SK-N-SH (cell line): ENCODE data around the gene ALOX15. TPM values are rescaled to one million over a fixed set of nuclear protein-coding genes. Genes with fewer than 3 reads are reported as not detected.
"Not testable (repeated sequence)": the region's sequence is repeated elsewhere in the genome, so short reads cannot be mapped to it uniquely, and the experiment has no call there.

ENCODE experiments used
- CTCF ChIA-PET: fragments of 300-600, 350-600 bp; formaldehyde crosslinking; extraction: SDS; loops from one replicate; lab custom pipeline; 2021; lab: Yijun Ruan, JAX
- POLR2A ChIA-PET: fragments of 350-600 bp; sonication (Branson Sonifier 250); formaldehyde crosslinking; extraction: SDS; loops from one replicate; lab custom pipeline; 2020; ENCODE audit warnings: antibody characterized with exemption, inconsistent platforms; lab: Yijun Ruan, JAX
- DNase-seq: peaks from one replicate; pipeline ENCODE4 v3.0.0; 2012
- H2AFZ ChIP-seq: fragments of 200-600 bp; sonication (generic); 2 replicates; pipeline ENCODE4 v1.8.1; 2016; ENCODE audit warnings: antibody characterized with exemption, mild to moderate bottlenecking, low read depth
- H3F3A ChIP-seq: fragments of 200-600 bp; sonication (generic); replicated peaks from 2 replicates; pipeline ENCODE3; 2016; ENCODE audit warnings: antibody characterized with exemption, mild to moderate bottlenecking; ENCODE audit not compliant: insufficient read depth
- H3K27ac ChIP-seq, 2 experiments: fragments of 200-500 bp in 1 of 2; fragments of 200-600 bp in 1 of 2; sonication (Bioruptor generic) in 1 of 2; sonication (generic), shearing (Covaris generic) in 1 of 2; 2 replicates each; pipeline versions ENCODE4 v1.5.1 to v1.6.1; 2014 to 2016; ENCODE audit warnings: low read depth in 2 of 2, inconsistent platforms in 1 of 2, low read length in 1 of 2, mild to moderate bottlenecking in 1 of 2, mixed read lengths in 1 of 2
- H3K27me3 ChIP-seq: fragments of 200-600 bp; sonication (generic), shearing (Covaris generic); 2 replicates; pipeline ENCODE4 v1.6.1; 2016; ENCODE audit warnings: mixed run types; ENCODE audit not compliant: insufficient read depth
- H3K36me3 ChIP-seq, 2 experiments: fragments of 200-500 bp in 1 of 2; fragments of 200-600 bp in 1 of 2; sonication (Bioruptor generic) in 1 of 2; sonication (generic) in 1 of 2; replicated peaks in 1 of 2; 2 replicates each; pipeline versions ENCODE3 to v1.5.1; 2014 to 2016; ENCODE audit warnings: low read length in 1 of 2, mild to moderate bottlenecking in 1 of 2; ENCODE audit not compliant: insufficient read depth in 2 of 2, control insufficient read depth in 1 of 2
- H3K4me1 ChIP-seq, 2 experiments: fragments of 200-500 bp in 1 of 2; fragments of 200-600 bp in 1 of 2; sonication (Bioruptor generic) in 1 of 2; sonication (generic), shearing (Covaris generic) in 1 of 2; 2 replicates each; pipeline versions ENCODE4 v1.5.1 to v1.6.1; 2014 to 2016; ENCODE audit warnings: low read depth in 1 of 2, low read length in 1 of 2, mixed run types in 1 of 2; ENCODE audit not compliant: insufficient read depth in 2 of 2, control insufficient read depth in 1 of 2
- H3K4me2 ChIP-seq: fragments of 200-600 bp; sonication (generic), shearing (Covaris generic); 2 replicates; pipeline ENCODE4 v1.6.1; 2017; ENCODE audit warnings: mixed run types
- H3K4me3 ChIP-seq, 2 experiments: fragments of 200-500 bp in 1 of 2; fragments of 200-600 bp in 1 of 2; sonication (Bioruptor generic) in 1 of 2; sonication (generic), shearing (Covaris generic) in 1 of 2; 2 replicates each; pipeline versions ENCODE4 v1.5.1 to v1.8.1; 2014 to 2016; ENCODE audit warnings: low read depth in 2 of 2, inconsistent platforms in 1 of 2, low read length in 1 of 2, mild to moderate bottlenecking in 1 of 2, mixed read lengths in 1 of 2, moderate library complexity in 1 of 2
- H3K79me2 ChIP-seq: fragments of 200-600 bp; sonication (generic); 2 replicates; pipeline ENCODE4 v1.8.1; 2017; ENCODE audit warnings: mild to moderate bottlenecking; ENCODE audit not compliant: insufficient read depth
- H3K9ac ChIP-seq: fragments of 200-600 bp; sonication (generic); 2 replicates; pipeline ENCODE4 v1.6.1; 2017; ENCODE audit warnings: mixed run types
- H3K9me2 ChIP-seq: fragments of 200-600 bp; sonication (generic); 2 replicates; pipeline ENCODE4 v1.6.1; 2017; ENCODE audit warnings: mixed run types
- H3K9me3 ChIP-seq: fragments of 200-600 bp; sonication (generic); 2 replicates; pipeline ENCODE4 v1.6.1; 2017; ENCODE audit warnings: mixed run types, mild to moderate bottlenecking, moderate library complexity
- H4K20me1 ChIP-seq: fragments of 200-600 bp; sonication (generic); 2 replicates; pipeline ENCODE4 v1.6.1; 2017; ENCODE audit warnings: mild to moderate bottlenecking, mixed run types; ENCODE audit not compliant: insufficient read depth
- CHD2 ChIP-seq: fragments of 150-350 bp; IDR thresholded peaks from 2 replicates; pipeline ENCODE4 v1.6.1; 2018; ENCODE audit warnings: low read length; ENCODE audit not compliant: partially characterized antibody
- CTCF ChIP-seq: fragments of 200-600 bp; sonication (generic); IDR thresholded peaks from 2 replicates; pipeline ENCODE4 v1.6.1; 2017; ENCODE audit warnings: antibody characterized with exemption, mild to moderate bottlenecking, moderate library complexity
- FOSL2 ChIP-seq: IDR thresholded peaks from 2 replicates; pipeline ENCODE4 v1.4.0; 2012; ENCODE audit warnings: low read depth, mild to moderate bottlenecking, moderate library complexity, borderline replicate concordance
- GABPA ChIP-seq: IDR thresholded peaks from 2 replicates; pipeline ENCODE4 v1.4.0; 2012; ENCODE audit warnings: low read depth, mild to moderate bottlenecking
- JUND ChIP-seq: IDR thresholded peaks from 2 replicates; pipeline ENCODE4 v1.4.0; 2012
- MEF2A ChIP-seq: IDR thresholded peaks from 2 replicates; pipeline ENCODE4 v1.4.0; 2012; ENCODE audit warnings: low read depth, borderline replicate concordance
- MXI1 ChIP-seq: IDR thresholded peaks from 2 replicates; pipeline ENCODE4 v1.6.1; 2012; ENCODE audit warnings: mild to moderate bottlenecking, low read depth, low read length, improper control_type of control experiment
- POLR2AphosphoS5 ChIP-seq: IDR thresholded peaks from 2 replicates; pipeline ENCODE4 v1.6.1; 2012; ENCODE audit warnings: low read depth, low read length
- RCOR1 ChIP-seq: fragments of 150-350 bp; IDR thresholded peaks from 2 replicates; pipeline ENCODE4 v1.6.1; 2017; ENCODE audit warnings: antibody characterized with exemption, low read length
- RFX5 ChIP-seq: IDR thresholded peaks from 2 replicates; pipeline ENCODE4 v1.6.1; 2012; ENCODE audit warnings: mild to moderate bottlenecking, improper control_type of control experiment, low read length
- RXRA ChIP-seq: IDR thresholded peaks from 2 replicates; pipeline ENCODE4 v1.4.0; 2012; ENCODE audit warnings: low read depth, mild to moderate bottlenecking, borderline replicate concordance
- TAF1 ChIP-seq: IDR thresholded peaks from 2 replicates; pipeline ENCODE4 v1.6.1; 2012; ENCODE audit warnings: low read depth, mild to moderate bottlenecking, low read length, moderate library complexity, borderline replicate concordance
- TCF12 ChIP-seq: IDR thresholded peaks from 2 replicates; pipeline ENCODE4 v1.4.0; 2012
- USF2 ChIP-seq: fragments of 150-350 bp; IDR thresholded peaks from 2 replicates; pipeline ENCODE4 v1.6.1; 2017; ENCODE audit warnings: antibody characterized with exemption, low read length, low read depth, borderline replicate concordance
- YY1 ChIP-seq: IDR thresholded peaks from 2 replicates; pipeline ENCODE4 v1.4.0; 2012; ENCODE audit warnings: low read depth, mild to moderate bottlenecking
- WGBS: methylation state at CpG from one replicate; pipeline ENCODE4 v1.1.6; 2017; ENCODE audit warnings: low lambda C conversion rate; 5-methylcytosine and 5-hydroxymethylcytosine counted together
- polyA plus RNA-seq, 3 experiments: library from polyadenylated mRNA; depleted of rRNA; stranded (reverse); fragments of >200 nt; gene quantifications; 2 replicates each; pipeline ENCODE4 v1.2.3, GENCODE V29; 2012
- TF ChIP-seq, protein P1 (sequence below): IDR thresholded peaks from 2 replicates; pipeline ENCODE4; 2012

The ALOX15 gene
- polyA plus RNA-seq, 1 of the 3 experiments (the other 2 are of a cell fraction) = not detected

- TF ChIP-seq USF2 = no peak
- TF ChIP-seq TCF12 = no peak
Observed at GRCh38 chr17:4690745-4691144, 49.3 kb upstream of the ALOX15 start (continued).

- Histone ChIP-seq H3K79me2 (peaks cover 87% of the 10 kb centered on the region), H3K36me3 (peaks cover 9 to 33% of the 10 kb centered on the region in 2 experiments), H4K20me1 (peaks cover 15% of the 10 kb centered on the region; the same call in 1 of the 2 replicates)
- CTCF ChIA-PET = interaction anchor here (1.1 kb wide), 2 partner anchors 29 to 46 kb away, joined by 3 read pairs; no protein-coding TSS in a partner anchor
- H3F3A ChIP-seq, H3K4me3 ChIP-seq, H3K9me2 ChIP-seq, H3K27me3 ChIP-seq, POLR2A ChIA-PET, H2AFZ ChIP-seq, H3K4me2 ChIP-seq, H3K9ac ChIP-seq, H3K9me3 ChIP-seq, DNase-seq, H3K4me1 ChIP-seq, H3K27ac ChIP-seq: not testable (repeated sequence)
- 90% methylated on average over 12 of the region's 12 CpGs for WGBS
Observed at GRCh38 chr17:4689872-4690271, 48.4 kb upstream of the ALOX15 start.

GRCh38 chr17:4683739-4684138 lies 42.3 kb upstream of the ALOX15 start:
- POLR2A ChIA-PET, H3F3A ChIP-seq, H3K4me2 ChIP-seq, DNase-seq, H2AFZ ChIP-seq, H3K27me3 ChIP-seq, H3K27ac ChIP-seq, CTCF ChIA-PET, H3K4me3 ChIP-seq, H4K20me1 ChIP-seq, H3K9ac ChIP-seq, H3K9me3 ChIP-seq, H3K9me2 ChIP-seq: not testable (repeated sequence)
- Histone ChIP-seq H3K79me2 (peaks cover 33% of the 10 kb centered on the region; the same call in 1 of the 2 replicates), H3K4me1 (peaks cover 6 to 14% of the 10 kb centered on the region in 2 experiments; a peak in 3 of 4 replicates), H3K36me3 (peaks cover 21% of the 10 kb centered on the region in 2 experiments)
- 95% methylated on average over 5 of the region's 5 CpGs for WGBS

- CTCF ChIA-PET = interaction anchor here (1.4 kb wide), 2 partner anchors 46 to 54 kb away, joined by 3 to 4 read pairs; no protein-coding TSS in a partner anchor
- POLR2A ChIA-PET = interaction anchor here (1.2 kb wide), 1 partner anchor 23 kb away, joined by 3 read pairs; no protein-coding TSS in a partner anchor
- TF ChIP-seq FOSL2 = peak; percentile 52; the same call in 1 of the 2 replicates
- TF ChIP-seq, protein P1, sequence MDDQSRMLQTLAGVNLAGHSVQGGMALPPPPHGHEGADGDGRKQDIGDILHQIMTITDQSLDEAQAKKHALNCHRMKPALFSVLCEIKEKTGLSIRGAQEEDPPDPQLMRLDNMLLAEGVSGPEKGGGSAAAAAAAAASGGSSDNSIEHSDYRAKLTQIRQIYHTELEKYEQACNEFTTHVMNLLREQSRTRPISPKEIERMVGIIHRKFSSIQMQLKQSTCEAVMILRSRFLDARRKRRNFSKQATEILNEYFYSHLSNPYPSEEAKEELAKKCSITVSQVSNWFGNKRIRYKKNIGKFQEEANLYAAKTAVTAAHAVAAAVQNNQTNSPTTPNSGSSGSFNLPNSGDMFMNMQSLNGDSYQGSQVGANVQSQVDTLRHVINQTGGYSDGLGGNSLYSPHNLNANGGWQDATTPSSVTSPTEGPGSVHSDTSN = 0 out of 2 replicates have a peak, but pooled peaks have one; percentile 4
- TF ChIP-seq YY1 = no peak
- no peak for TF ChIP-seq MXI1
- peak; percentile 73 for TF ChIP-seq JUND
- TF ChIP-seq USF2 = no peak
- TF ChIP-seq CTCF = no peak
- no peak for TF ChIP-seq CHD2
- TF ChIP-seq RCOR1 = no peak
- TF ChIP-seq GABPA = no peak
- TF ChIP-seq RXRA = no peak
- no peak for TF ChIP-seq RFX5
- TF ChIP-seq MEF2A = no peak
- no peak for TF ChIP-seq POLR2AphosphoS5
- no peak; the same call in 1 of the 2 replicates for TF ChIP-seq TAF1
Observed at GRCh38 chr17:4679658-4680057, 38.2 kb upstream of the ALOX15 start.

More at GRCh38 chr17:4679658-4680057, 38.2 kb upstream of the ALOX15 start:
- H3K4me3 ChIP-seq = no peak overlapping the region
- peaks cover 13% of the 10 kb centered on the region for H4K20me1 ChIP-seq
- H3K27ac ChIP-seq = peak overlapping the region; percentile 13 to 44; a peak in 3 of 4 replicates
- H3K27me3 ChIP-seq = no peaks in the 10 kb centered on the region
- H3K36me3 ChIP-seq = peaks cover 36 to 40% of the 10 kb centered on the region in 2 experiments
- no peak overlapping the region for H2AFZ ChIP-seq
- peak overlapping the region; percentile 46 for H3K4me2 ChIP-seq
- H3K79me2 ChIP-seq = no peaks in the 10 kb centered on the region; the same call in 1 of the 2 replicates
- H3K9me2 ChIP-seq = no peaks in the 10 kb centered on the region
- H3F3A ChIP-seq = peaks cover 16% of the 10 kb centered on the region
- H3K4me1 ChIP-seq = peaks cover 11 to 15% of the 10 kb centered on the region in 2 experiments; a peak in 3 of 4 replicates
- H3K9me3 ChIP-seq = no peaks in the 10 kb centered on the region
- no peak overlapping the region for H3K9ac ChIP-seq
- no peak for DNase-seq
- 8% methylated on average over 7 of the region's 7 CpGs for WGBS
